HG03045 (cell line): ENCODE data around the gene PLD4.
"Not testable (repeated sequence)": the region's sequence is repeated elsewhere in the genome, so short reads cannot be mapped to it uniquely, and the experiment has no call there.

ENCODE experiments used
- ATAC-seq: cut with Tn5 transposase; IDR thresholded peaks from one replicate; pipeline ENCODE4 v1.9.1; 2021; ENCODE audit warnings: mild to moderate bottlenecking, moderate library complexity; ENCODE audit not compliant: unreplicated experiment

PLD4 gene

GRCh38 chr14:104939666-104940410, 15.2 kb downstream of the PLD4 start:
- no peak for ATAC-seq

- no peak for ATAC-seq
Observed at GRCh38 chr14:104940526-104941150, 16.0 kb downstream of the PLD4 start.

GRCh38 chr14:104941508-104942365, 17.1 kb downstream of the PLD4 start:
- ATAC-seq: no peak

- ATAC-seq: no peak
Observed at GRCh38 chr14:104942586-104942985, 17.9 kb downstream of the PLD4 start.

GRCh38 chr14:104943216-104944015, 18.7 kb downstream of the PLD4 start:
- ATAC-seq: not testable (repeated sequence)

- not testable (repeated sequence) for ATAC-seq
Observed at GRCh38 chr14:104944016-104944308, 19.3 kb downstream of the PLD4 start.

- ATAC-seq: not testable (repeated sequence)
Observed at GRCh38 chr14:104944436-104945205, 19.9 kb downstream of the PLD4 start.

GRCh38 chr14:104945266-104945665, 20.6 kb downstream of the PLD4 start:
- ATAC-seq: not testable (repeated sequence)

- ATAC-seq: not testable (repeated sequence)
Observed at GRCh38 chr14:104945986-104946965, 21.6 kb downstream of the PLD4 start.

- not testable (repeated sequence) for ATAC-seq
Observed at GRCh38 chr14:104947201-104947600, 22.5 kb downstream of the PLD4 start.

GRCh38 chr14:104947881-104948735, 23.4 kb downstream of the PLD4 start:
- not testable (repeated sequence) for ATAC-seq

- no peak for ATAC-seq
Observed at GRCh38 chr14:104948736-104949031, 24.0 kb downstream of the PLD4 start.

- ATAC-seq: not testable (repeated sequence)
Observed at GRCh38 chr14:104949406-104949955, 24.8 kb downstream of the PLD4 start.

GRCh38 chr14:104950021-104950420, 25.3 kb downstream of the PLD4 start:
- ATAC-seq: no peak

- not testable (repeated sequence) for ATAC-seq
Observed at GRCh38 chr14:104950701-104951100, 26.0 kb downstream of the PLD4 start.

GRCh38 chr14:104951863-104952657, 27.4 kb downstream of the PLD4 start:
- not testable (repeated sequence) for ATAC-seq

GRCh38 chr14:104953097-104953496, 28.4 kb downstream of the PLD4 start:
- no peak for ATAC-seq
